HG03442 (cell line): ENCODE measurements around the gene FGD4.
"Not testable (repeated sequence)": the region's sequence is repeated elsewhere in the genome, so short reads cannot be mapped to it uniquely, and the experiment has no call there.

Experiments
- ATAC-seq: cut with Tn5 transposase; IDR thresholded peaks from one replicate; pipeline ENCODE4 v1.9.1; 2021; ENCODE audit warnings: mild to moderate bottlenecking, moderate library complexity; ENCODE audit not compliant: unreplicated experiment

Gene FGD4

GRCh38 chr12:32489070-32489469 is 89.7 kb downstream of the FGD4 start:
- ATAC-seq = no peak

DNA sequence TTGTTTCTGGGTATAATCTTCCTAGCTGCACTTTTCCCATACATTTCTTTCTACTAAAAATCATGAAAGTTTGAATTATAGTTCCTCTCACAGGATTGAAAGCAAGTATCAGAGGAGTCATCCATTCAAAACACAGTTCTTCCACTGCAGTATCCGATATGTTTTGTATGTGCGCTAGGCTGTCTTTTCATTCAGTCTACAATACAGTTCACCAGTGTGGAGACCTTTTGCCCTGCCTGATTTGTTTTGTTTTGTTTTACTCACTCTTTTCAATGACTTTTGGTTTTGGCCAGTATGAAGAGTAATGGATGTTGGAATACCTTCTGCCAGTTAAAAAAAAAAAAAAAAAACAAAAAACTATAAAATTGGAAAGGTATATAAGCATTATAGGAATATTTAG is 91.4 kb downstream of the FGD4 start:
- ATAC-seq = no peak

DNA sequence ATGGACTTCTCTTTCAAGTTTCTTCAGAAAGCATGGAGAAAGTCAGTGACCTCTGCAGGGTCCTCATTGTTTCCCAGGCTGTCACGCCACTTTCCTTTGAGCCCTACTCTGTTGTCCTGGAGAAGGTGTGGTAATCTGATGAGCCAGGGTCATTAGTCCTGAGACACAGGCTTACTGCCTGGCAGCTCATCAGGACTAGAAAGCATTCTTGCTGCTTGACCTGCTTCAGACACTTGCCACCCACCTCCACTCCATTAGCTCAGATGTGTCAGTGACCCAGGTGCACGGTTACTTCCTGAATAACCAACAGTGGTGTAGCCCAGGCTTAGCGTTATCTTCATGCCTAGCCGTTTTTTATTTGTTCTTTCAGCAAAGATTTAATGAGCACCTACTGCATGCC is 93.9 kb downstream of the FGD4 start:
- ATAC-seq = no peak

- no peak for ATAC-seq
Observed at GRCh38 chr12:32494656-32495055, 95.3 kb downstream of the FGD4 start.

GRCh38 chr12:32496946-32497345 is 97.6 kb downstream of the FGD4 start:
- no peak for ATAC-seq

GRCh38 chr12:32497864-32498263 is 98.5 kb downstream of the FGD4 start:
- ATAC-seq = no peak

- ATAC-seq = no peak
Observed at GRCh38 chr12:32499048-32499447, 99.7 kb downstream of the FGD4 start.

GRCh38 chr12:32501835-32502333 is 102.5 kb downstream of the FGD4 start:
- ATAC-seq = no peak

DNA sequence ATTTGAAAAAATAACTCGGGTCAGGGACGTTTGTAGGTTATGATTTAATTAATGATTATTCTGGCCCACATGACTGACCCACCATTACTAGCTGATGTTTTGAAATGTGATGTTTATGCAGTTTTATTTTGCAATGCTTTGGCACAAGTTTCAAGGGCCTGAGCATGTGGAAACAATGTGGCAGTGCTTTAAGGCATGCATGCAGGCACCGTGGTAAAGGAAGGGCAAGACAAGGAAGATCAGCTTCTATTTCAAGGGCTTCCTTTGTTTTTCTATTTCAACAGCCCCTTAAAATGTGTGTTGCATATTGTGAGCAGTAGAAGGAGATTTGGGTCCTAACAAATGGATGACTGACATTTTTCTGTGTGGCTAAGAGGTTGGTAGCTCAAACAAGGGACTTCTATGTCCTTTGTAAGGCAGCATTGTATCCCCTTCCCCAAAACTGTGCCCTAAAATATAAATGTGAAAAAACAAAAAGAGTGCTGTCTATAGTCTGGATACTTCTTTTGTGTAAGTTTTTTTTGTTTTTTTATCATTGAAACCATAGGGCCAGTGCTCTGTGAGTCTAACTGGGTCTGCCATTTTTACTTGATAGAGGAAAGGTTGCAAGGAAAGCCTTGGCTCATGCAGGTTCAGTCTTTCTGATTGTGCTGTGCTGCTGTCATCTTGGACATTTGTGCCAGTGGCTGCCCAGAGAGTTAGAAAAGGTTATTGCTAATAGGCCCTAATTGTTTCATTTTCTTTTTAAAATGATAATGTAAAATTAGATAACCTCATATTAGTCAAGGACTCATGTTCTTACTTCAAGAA is 103.5 kb downstream of the FGD4 start:
- no peak for ATAC-seq

DNA sequence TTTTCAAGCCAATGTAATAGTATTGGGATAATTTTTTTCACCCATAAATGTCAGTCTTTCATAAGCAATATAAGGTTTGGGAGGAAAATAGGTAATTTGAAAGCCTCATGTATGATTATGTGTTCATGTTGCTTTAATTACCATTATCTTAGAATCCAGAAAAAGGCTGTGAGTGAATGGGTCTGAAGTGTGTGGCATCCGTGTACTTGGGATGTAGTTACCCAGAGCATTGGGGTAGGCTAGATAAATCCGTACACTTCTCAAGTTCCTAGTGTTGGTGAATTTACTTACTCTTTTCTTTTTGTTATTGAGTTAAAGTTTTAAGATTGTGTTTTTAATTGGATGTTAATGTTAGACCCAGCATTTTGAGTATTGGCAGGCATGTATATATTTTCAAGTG is 104.4 kb downstream of the FGD4 start:
- ATAC-seq = no peak

GRCh38 chr12:32504591-32504990 is 105.2 kb downstream of the FGD4 start:
- no peak for ATAC-seq

DNA sequence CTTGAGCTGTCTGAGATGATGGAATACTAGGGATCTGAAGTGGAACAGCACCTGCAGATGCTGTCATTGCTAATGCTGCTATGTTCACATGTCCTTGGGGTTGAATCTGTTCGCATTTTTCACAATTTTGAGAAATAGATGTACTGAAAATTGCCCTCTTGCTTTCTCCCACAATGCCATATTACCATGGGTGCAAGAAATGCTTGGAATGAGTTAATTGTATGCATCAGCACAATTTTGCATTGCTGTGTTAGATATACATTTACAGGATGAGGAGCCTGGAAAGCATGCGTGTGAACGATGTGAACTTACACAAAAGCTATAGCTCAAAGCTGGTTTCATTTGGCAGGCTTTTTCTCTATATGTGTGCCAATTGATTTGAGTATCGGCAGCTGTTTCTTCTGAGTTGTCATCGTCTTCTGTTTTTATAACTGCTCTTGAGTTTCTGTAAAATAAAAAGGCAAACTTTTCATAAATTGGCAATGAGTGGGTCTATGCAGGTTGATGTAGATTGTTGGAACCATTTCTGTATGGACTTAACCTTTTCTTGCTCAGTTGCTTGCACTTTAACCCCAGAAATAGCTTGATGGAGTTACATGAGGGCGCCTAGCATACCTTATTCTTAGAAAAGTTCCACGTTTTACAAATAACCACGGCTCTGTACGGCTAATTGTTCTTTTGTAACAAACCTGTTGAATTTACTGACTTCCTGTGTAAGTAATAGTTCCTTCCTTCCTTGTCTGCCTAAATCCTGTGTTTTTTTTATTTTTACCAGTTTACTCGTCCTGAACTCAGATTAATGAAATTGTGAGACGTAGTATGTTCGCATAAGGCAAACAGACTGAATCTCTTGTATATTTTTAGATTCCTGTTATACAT is 105.9 kb downstream of the FGD4 start:
- no peak for ATAC-seq

- not testable (repeated sequence) for ATAC-seq
Observed at GRCh38 chr12:32507096-32507941, 108.0 kb downstream of the FGD4 start.

- no peak for ATAC-seq
Observed at GRCh38 chr12:32507942-32508320, 108.6 kb downstream of the FGD4 start.

DNA sequence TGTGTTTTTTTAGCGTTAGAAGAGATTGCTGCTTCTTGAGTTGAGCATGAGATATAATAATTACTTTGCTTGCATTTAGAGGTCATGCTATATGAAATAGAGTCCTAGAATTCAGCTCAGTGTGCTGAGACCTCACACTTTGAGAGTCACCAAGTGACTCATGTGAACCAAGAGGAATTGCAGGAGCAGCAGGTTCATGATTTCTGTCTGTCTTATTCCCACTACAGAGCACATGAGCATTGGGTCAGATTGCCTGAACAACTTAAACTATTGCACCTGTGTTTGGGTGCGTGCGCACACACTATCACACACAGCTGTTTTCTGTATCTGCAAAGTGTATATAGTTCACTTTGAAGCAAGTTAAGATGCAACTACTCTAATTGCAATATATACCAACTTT is 109.3 kb downstream of the FGD4 start:
- no peak for ATAC-seq

- no peak for ATAC-seq
Observed at GRCh38 chr12:32509328-32510091, 110.2 kb downstream of the FGD4 start.

DNA sequence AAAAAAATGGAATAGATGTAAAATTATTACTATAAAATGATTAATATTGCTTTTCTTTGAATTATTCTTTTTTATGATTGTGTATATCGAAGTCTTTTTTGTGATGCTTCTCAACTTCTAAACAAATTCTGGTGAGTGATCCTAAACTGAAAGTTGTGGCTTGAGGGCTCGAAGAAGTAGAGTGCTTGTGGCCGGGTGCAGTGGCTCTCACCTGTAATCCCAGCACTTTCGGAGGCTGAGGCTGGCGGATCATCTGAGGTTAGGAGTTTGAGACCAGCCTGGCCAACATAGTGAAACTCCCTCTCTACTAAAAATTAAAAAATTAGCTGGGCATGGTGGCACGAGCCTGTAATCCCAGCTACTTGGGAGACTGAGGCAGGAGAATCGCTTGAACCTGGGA is 112.6 kb downstream of the FGD4 start:
- ATAC-seq = not testable (repeated sequence)

DNA sequence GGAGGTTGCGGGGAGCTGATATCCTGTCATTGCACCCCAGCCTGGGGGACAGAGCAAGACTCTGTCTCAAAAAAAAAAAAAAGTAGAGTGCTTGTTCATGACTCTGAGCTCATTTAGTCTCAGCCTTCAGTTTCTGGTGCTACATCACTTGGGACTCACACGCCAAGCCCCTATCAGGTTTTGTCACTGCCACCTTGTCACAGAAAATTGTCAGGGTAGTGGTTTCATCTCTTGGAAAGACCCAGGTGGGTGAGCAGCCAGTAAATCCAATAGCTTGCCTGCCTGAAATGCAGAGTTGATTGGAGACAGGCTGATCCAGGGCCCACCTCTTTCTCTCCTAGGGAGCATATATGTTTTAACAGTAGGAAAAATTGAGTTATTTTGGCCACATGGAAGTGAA is 113.0 kb downstream of the FGD4 start:
- ATAC-seq = no peak

DNA sequence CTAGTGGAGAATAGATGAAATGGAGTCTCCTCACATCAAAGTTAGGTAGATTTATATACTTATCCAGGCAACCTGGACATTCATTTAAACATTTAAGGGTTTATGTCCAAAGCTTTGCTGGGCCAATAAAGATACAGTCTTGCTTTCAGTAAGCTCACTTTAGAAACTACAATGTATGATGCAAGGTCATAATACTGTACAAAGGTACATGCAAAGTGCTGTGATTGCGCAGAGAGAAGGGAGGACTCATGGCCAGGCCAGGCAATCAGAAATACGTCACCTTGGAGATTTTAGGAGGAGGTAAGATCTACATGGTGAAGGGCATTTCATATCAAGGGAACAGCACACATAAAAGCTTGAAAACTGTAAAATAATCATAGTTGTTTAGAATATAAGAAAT is 113.6 kb downstream of the FGD4 start:
- ATAC-seq = no peak

GRCh38 chr12:32515137-32515873 is 115.9 kb downstream of the FGD4 start:
- no peak for ATAC-seq
